Measurements from ENCODE around the gene TRAM2.

DNA sequence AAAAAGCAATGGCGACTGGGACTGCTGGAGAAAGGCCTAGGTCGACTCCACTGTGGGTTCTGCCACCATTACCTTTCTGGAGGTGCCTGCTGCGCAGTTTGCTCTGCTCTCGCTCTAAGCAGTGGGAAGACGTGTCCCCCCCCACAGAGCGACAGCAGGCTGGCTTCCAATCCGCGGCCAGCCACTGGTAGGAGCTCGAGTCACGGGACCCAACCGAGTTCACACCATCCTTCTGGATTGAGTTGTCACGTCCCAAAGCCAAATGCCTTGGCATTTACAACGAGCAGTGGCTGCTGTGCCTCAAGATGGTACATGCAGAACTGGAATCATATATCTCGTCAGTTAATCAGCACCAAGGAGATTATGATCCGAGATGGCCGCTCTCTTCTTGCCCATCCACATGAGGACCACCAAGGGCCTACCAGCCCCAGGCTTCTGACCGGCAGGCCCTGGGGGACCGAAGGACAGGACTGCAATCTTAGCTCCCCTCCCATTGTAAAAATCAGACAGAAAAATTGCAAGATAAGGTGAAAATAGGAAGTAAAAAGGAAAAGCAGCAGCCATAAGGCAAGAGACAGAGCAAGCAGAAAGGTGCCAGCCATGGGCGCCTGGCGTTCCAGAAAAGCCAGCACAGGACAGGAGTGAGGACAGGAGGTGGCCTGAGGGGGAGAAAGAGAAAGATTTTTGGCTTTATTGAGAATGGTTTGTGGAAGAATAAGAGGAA is 74.4 kb downstream of the TRAM2 start:
- TF ChIP-seq, protein P1, sequence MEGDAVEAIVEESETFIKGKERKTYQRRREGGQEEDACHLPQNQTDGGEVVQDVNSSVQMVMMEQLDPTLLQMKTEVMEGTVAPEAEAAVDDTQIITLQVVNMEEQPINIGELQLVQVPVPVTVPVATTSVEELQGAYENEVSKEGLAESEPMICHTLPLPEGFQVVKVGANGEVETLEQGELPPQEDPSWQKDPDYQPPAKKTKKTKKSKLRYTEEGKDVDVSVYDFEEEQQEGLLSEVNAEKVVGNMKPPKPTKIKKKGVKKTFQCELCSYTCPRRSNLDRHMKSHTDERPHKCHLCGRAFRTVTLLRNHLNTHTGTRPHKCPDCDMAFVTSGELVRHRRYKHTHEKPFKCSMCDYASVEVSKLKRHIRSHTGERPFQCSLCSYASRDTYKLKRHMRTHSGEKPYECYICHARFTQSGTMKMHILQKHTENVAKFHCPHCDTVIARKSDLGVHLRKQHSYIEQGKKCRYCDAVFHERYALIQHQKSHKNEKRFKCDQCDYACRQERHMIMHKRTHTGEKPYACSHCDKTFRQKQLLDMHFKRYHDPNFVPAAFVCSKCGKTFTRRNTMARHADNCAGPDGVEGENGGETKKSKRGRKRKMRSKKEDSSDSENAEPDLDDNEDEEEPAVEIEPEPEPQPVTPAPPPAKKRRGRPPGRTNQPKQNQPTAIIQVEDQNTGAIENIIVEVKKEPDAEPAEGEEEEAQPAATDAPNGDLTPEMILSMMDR (IDR thresholded peaks at IDR 0.05): no peak
- no peak for TF ChIP-seq SMAD4 (CRISPR knock-in tag; IDR thresholded peaks at IDR 0.05)
